IMR-90 (cell line): Measurements from ENCODE around the gene HACE1. TPM values are rescaled to one million over a fixed set of nuclear protein-coding genes. Genes with fewer than 3 reads are reported as not detected.

Source experiments
- ATAC-seq: fragments of 200-7000 bp; cut with Tn5 transposase; 2 replicates; pipeline ENCODE4 v1.9.1; 2020; ENCODE audit warnings: low read depth, mild to moderate bottlenecking, moderate library complexity
- BruUV-seq: library from RNA; stranded (reverse); fragments of 400-500 nt; replicated peaks from 2 replicates; lab custom pipeline; 2021; lab: Mats Ljungman, UMichigan
- CTCF ChIA-PET: fragments of 300-600 bp; formaldehyde crosslinking; extraction: SDS; loops from one replicate; lab custom pipeline; 2021; ENCODE audit warnings: antibody characterized with exemption; lab: Yijun Ruan, JAX
- POLR2A ChIA-PET: fragments of 300-600 bp; sonication (Branson Sonifier 250); formaldehyde crosslinking; loops from one replicate; lab custom pipeline; 2022; ENCODE audit warnings: antibody characterized with exemption; ENCODE audit not compliant: unreplicated experiment; lab: Charles Lee
- DNase-seq: peaks from one replicate; pipeline ENCODE4 v3.0.0; 2013
- H2AFZ ChIP-seq: replicated peaks from 2 replicates; pipeline ENCODE3; 2013; ENCODE audit warnings: low read length, mild to moderate bottlenecking; ENCODE audit not compliant: poor library complexity
- H2AK5ac ChIP-seq: 2 replicates; pipeline ENCODE4 v1.6.1; 2013; ENCODE audit warnings: low read depth, low read length, inconsistent platforms
- H2AK9ac ChIP-seq: replicated peaks from 2 replicates; pipeline ENCODE3; 2013; ENCODE audit warnings: mild to moderate bottlenecking, low read depth, low read length, moderate library complexity; ENCODE audit not compliant: poor library complexity
- H2BK120ac ChIP-seq: 2 replicates; pipeline ENCODE4 v1.6.1; 2013; ENCODE audit warnings: low read depth, low read length, inconsistent platforms
- H2BK15ac ChIP-seq: 3 replicates; pipeline ENCODE4 v1.6.1; 2013; ENCODE audit warnings: low read depth, low read length, inconsistent platforms
- H2BK20ac ChIP-seq: 2 replicates; pipeline ENCODE4 v1.6.1; 2013; ENCODE audit warnings: low read depth, mild to moderate bottlenecking, inconsistent platforms, low read length, moderate library complexity
- H2BK5ac ChIP-seq: 2 replicates; pipeline ENCODE4 v1.6.1; 2013; ENCODE audit warnings: mild to moderate bottlenecking, low read depth, low read length, inconsistent platforms; ENCODE audit not compliant: poor library complexity, severe bottlenecking
- H3K14ac ChIP-seq: replicated peaks from 2 replicates; pipeline ENCODE4 v1.6.1; 2013; ENCODE audit warnings: low read depth, low read length, inconsistent platforms
- H3K18ac ChIP-seq: 2 replicates; pipeline ENCODE4 v1.6.1; 2013; ENCODE audit warnings: low read depth, low read length, control low read depth
- H3K23ac ChIP-seq: 2 replicates; pipeline ENCODE4 v1.6.1; 2013; ENCODE audit warnings: low read depth, low read length, inconsistent platforms
- H3K27ac ChIP-seq: 2 replicates; pipeline ENCODE4 v1.5.1; 2013; ENCODE audit warnings: mild to moderate bottlenecking, control low read depth, low read length; ENCODE audit not compliant: insufficient read depth
- H3K27me3 ChIP-seq: 2 replicates; pipeline ENCODE4 v1.6.1; 2013; ENCODE audit warnings: low read length; ENCODE audit not compliant: control insufficient read depth, insufficient read depth
- H3K36me3 ChIP-seq: 2 replicates; pipeline ENCODE4 v1.6.1; 2013; ENCODE audit warnings: low read length, mixed read lengths; ENCODE audit not compliant: control insufficient read depth, insufficient read depth
- H3K4ac ChIP-seq: 2 replicates; pipeline ENCODE4 v1.6.1; 2013; ENCODE audit warnings: low read depth, low read length, inconsistent platforms
- H3K4me1 ChIP-seq: 2 replicates; pipeline ENCODE4 v1.6.1; 2013; ENCODE audit warnings: low read length, mixed read lengths; ENCODE audit not compliant: control insufficient read depth, insufficient read depth
- H3K4me2 ChIP-seq: 2 replicates; pipeline ENCODE4 v1.6.1; 2013; ENCODE audit warnings: low read depth, mild to moderate bottlenecking, control low read depth, low read length, moderate library complexity
- H3K4me3 ChIP-seq: 2 replicates; pipeline ENCODE4 v1.5.1; 2013; ENCODE audit warnings: low read depth, mild to moderate bottlenecking, control low read depth, low read length, moderate library complexity; ENCODE audit not compliant: insufficient read depth
- H3K56ac ChIP-seq: 2 replicates; pipeline ENCODE4 v1.6.1; 2013; ENCODE audit warnings: low read length, inconsistent platforms; ENCODE audit not compliant: insufficient read depth; ENCODE audit errors: extremely low read depth
- H3K79me1 ChIP-seq, 2 experiments: 2 replicates each; pipeline ENCODE4 v1.6.1; 2013; ENCODE audit warnings: low read length in 2 of 2, inconsistent platforms in 1 of 2, low read depth in 1 of 2
- H3K9ac ChIP-seq: 2 replicates; pipeline ENCODE4 v1.6.1; 2013; ENCODE audit warnings: low read depth, low read length, control low read depth
- H3K9me1 ChIP-seq: 2 replicates; pipeline ENCODE4 v1.6.1; 2013; ENCODE audit warnings: low read length, inconsistent platforms; ENCODE audit not compliant: insufficient read depth
- H3K9me3 ChIP-seq: 2 replicates; pipeline ENCODE4 v1.6.1; 2013; ENCODE audit warnings: low read length; ENCODE audit not compliant: control insufficient read depth, insufficient read depth
- H4K20me1 ChIP-seq: 2 replicates; pipeline ENCODE4 v1.6.1; 2013; ENCODE audit warnings: low read length, inconsistent platforms; ENCODE audit not compliant: insufficient read depth
- H4K5ac ChIP-seq: 2 replicates; pipeline ENCODE4 v1.6.1; 2013; ENCODE audit warnings: mild to moderate bottlenecking, low read depth, low read length, control low read depth
- H4K8ac ChIP-seq, 2 experiments: 2 replicates each; pipeline ENCODE4 v1.6.1; 2013; ENCODE audit warnings: low read depth in 2 of 2, low read length in 2 of 2, control low read depth in 1 of 2, inconsistent platforms in 1 of 2
- H4K91ac ChIP-seq: 2 replicates; pipeline ENCODE4 v1.6.1; 2013; ENCODE audit warnings: low read depth, low read length, inconsistent platforms; ENCODE audit not compliant: insufficient read depth
- BHLHE40 ChIP-seq: fragments of 150-350 bp; IDR thresholded peaks from 2 replicates; pipeline ENCODE4 v1.6.1; 2016; ENCODE audit warnings: mild to moderate bottlenecking, low read depth, low read length
- CHD1 ChIP-seq: IDR thresholded peaks from 2 replicates; pipeline ENCODE4 v1.6.1; 2012; ENCODE audit warnings: low read depth, low read length, improper control_type of control experiment
- ELK1 ChIP-seq: fragments of 150-350 bp; IDR thresholded peaks from 2 replicates; pipeline ENCODE4 v1.6.1; 2016; ENCODE audit warnings: low read depth, mild to moderate bottlenecking, low read length, moderate library complexity, borderline replicate concordance
- FOS ChIP-seq: fragments of 150-350 bp; IDR thresholded peaks from 2 replicates; pipeline ENCODE4 v1.6.1; 2016; ENCODE audit warnings: low read depth, low read length
- MAFK ChIP-seq: IDR thresholded peaks from 2 replicates; pipeline ENCODE4 v1.6.1; 2012; ENCODE audit warnings: low read depth, low read length, improper control_type of control experiment
- NFE2L2 ChIP-seq: fragments of 150-350 bp; IDR thresholded peaks from 2 replicates; pipeline ENCODE4 v1.6.1; 2016; ENCODE audit warnings: low read depth, mild to moderate bottlenecking, low read length
- RAD21 ChIP-seq: IDR thresholded peaks from 2 replicates; pipeline ENCODE4 v1.6.1; 2012; ENCODE audit warnings: low read length, improper control_type of control experiment
- WGBS, 2 experiments: methylation state at CpG; one replicate each; pipeline versions ENCODE4 v1.1.5 to v1.1.7; 2013; ENCODE audit warnings: missing lambda C conversion rate in 2 of 2; ENCODE audit not compliant: insufficient read length in 1 of 2; ENCODE audit errors: extremely low coverage in 2 of 2; 5-methylcytosine and 5-hydroxymethylcytosine counted together
- dilution Hi-C: fragments of 300-500 bp; cut with HindIII; formaldehyde crosslinking; loops from one replicate; pipeline ENCODE4 v1.14.3; 2018; ENCODE audit warnings: low sequenced_read_pairs; ENCODE audit not compliant: unreplicated experiment
- in situ Hi-C: fragments of 300-500 bp; cut with MboI; formaldehyde crosslinking; loops from 3 replicates; pipeline ENCODE4 v1.14.3; 2019; ENCODE audit warnings: low sequenced_read_pairs, inconsistent platforms, mixed read lengths
- intact Hi-C: fragments of 100-400 bp; cut with micrococcal nuclease; formaldehyde crosslinking; loops from 2 replicates; pipeline ENCODE4 v1.10.0; 2022
- polyA plus RNA-seq, 3 experiments: library from polyadenylated mRNA; depleted of rRNA; stranded (reverse); fragments of >200 nt; gene quantifications; 2 replicates each; pipeline ENCODE4 v1.2.3, GENCODE V29; 2012; ENCODE audit warnings: low replicate concordance in 1 of 3
- total RNA-seq: library from RNA; depleted of rRNA; stranded (reverse); fragments of >200 nt; gene quantifications from 2 replicates; pipeline ENCODE4 v1.2.3, GENCODE V29; 2012
- TF ChIP-seq, protein P1 (sequence below): conservative IDR thresholded peaks from 2 replicates; pipeline ENCODE4 v1.5.1; 2012; ENCODE audit warnings: mild to moderate bottlenecking, low read depth, low read length, improper control_type of control experiment

Gene HACE1
- total and polyA plus RNA-seq, 2 of the 4 experiments (the other 2 are of a cell fraction): 5.4 to 10.8 TPM

DNA sequence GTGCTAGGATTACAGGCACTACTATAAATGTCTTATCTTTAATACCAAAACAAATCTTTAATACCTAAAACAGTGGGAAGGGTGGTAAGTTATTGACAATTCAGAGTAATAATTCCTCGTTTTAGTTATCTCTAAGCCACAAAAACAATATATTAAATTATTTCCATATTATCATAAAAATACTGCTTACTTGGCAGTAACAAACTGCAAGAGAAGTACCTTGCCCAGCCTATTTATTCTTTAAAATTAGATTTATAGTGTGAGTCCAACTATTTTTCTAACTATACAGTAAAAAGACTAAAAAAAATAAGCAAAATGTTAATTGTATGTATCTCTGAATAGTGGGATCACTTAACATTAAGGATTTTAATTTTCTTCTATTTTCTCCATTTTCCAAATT, 123.2 kb downstream of the HACE1 start:
- Histone ChIP-seq H3K56ac (no peak overlapping the region), H3K79me1 (no peaks in the 10 kb centered on the region), H3K18ac (no peak overlapping the region), H4K5ac (no peak overlapping the region), H3K4ac (no peak overlapping the region), H3K27me3 (no peaks in the 10 kb centered on the region), H2BK120ac (no peak overlapping the region), H3K4me1 (no peaks in the 10 kb centered on the region), H3K27ac (no peak overlapping the region), H2BK5ac (no peak overlapping the region), H3K9me1 (no peaks in the 10 kb centered on the region), H3K23ac (no peak overlapping the region), H3K4me2 (no peak overlapping the region), H3K14ac (no peak overlapping the region), H2BK20ac (no peak overlapping the region), H2AK5ac (no peak overlapping the region), H2BK15ac (no peak overlapping the region), H2AFZ (no peak overlapping the region), H4K91ac (no peak overlapping the region), H3K9me3 (no peaks in the 10 kb centered on the region), H3K4me3 (no peak overlapping the region), H4K20me1 (no peaks in the 10 kb centered on the region), H2AK9ac (no peak overlapping the region), H4K8ac (no peak overlapping the region), H3K36me3 (0 out of 2 replicates have a peak, but pooled peaks cover 1% of the 10 kb centered on the region), H3K9ac (no peak overlapping the region)
- intact Hi-C loops (no loop called here), dilution Hi-C loops (no loop called here), in situ Hi-C loops (no loop called here)
- DNase-seq (no peak), ATAC-seq (no peak)
- CTCF ChIA-PET: interaction anchor here (0.6 kb wide), 1 partner anchor 12 kb away, joined by 5 read pairs; no protein-coding TSS in a partner anchor
- WGBS, 2 experiments: no CpG with 5 or more reads among the region's 1 CpG
- POLR2A ChIA-PET: no interaction called here
- no peak for TF ChIP-seq ELK1
- no peak for TF ChIP-seq BHLHE40
- TF ChIP-seq, protein P1, sequence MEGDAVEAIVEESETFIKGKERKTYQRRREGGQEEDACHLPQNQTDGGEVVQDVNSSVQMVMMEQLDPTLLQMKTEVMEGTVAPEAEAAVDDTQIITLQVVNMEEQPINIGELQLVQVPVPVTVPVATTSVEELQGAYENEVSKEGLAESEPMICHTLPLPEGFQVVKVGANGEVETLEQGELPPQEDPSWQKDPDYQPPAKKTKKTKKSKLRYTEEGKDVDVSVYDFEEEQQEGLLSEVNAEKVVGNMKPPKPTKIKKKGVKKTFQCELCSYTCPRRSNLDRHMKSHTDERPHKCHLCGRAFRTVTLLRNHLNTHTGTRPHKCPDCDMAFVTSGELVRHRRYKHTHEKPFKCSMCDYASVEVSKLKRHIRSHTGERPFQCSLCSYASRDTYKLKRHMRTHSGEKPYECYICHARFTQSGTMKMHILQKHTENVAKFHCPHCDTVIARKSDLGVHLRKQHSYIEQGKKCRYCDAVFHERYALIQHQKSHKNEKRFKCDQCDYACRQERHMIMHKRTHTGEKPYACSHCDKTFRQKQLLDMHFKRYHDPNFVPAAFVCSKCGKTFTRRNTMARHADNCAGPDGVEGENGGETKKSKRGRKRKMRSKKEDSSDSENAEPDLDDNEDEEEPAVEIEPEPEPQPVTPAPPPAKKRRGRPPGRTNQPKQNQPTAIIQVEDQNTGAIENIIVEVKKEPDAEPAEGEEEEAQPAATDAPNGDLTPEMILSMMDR: no peak
- TF ChIP-seq CHD1: no peak
- TF ChIP-seq FOS: no peak
- TF ChIP-seq MAFK: no peak
- TF ChIP-seq NFE2L2: no peak
- no peak for TF ChIP-seq RAD21
- no TSS peak for BruUV-seq
